ENCODE measurements around the gene MAML3. TPM values are rescaled to one million over a fixed set of nuclear protein-coding genes. Genes with fewer than 3 reads are reported as not detected.

The MAML3 gene
- total RNA-seq, 1 donor from 2014 or later, result 2.7 TPM

- no peak for DNase-seq (ENCODE audit: low read depth)
- no peaks in the 10 kb centered on the region for H3K27me3 ChIP-seq (ENCODE audit: control insufficient read depth, insufficient read depth, low read length)
- no peak for TF ChIP-seq CTCF (IDR thresholded peaks at IDR 0.05; ENCODE audit: insufficient read depth, low read length, poor library complexity, severe bottlenecking)
- no peaks in the 10 kb centered on the region for H3K36me3 ChIP-seq (ENCODE audit: control insufficient read depth, insufficient read depth, low read length)
- no peak overlapping the region for H3K4me3 ChIP-seq (ENCODE audit: low read depth, low read length)
These were observed 72.2 kb downstream of the MAML3 start for GRCh38 chr4:140081641-140082390.

GRCh38 chr4:140080883-140081282, 73.1 kb downstream of the MAML3 start:
- Histone ChIP-seq H3K27me3 (ENCODE audit: control insufficient read depth, insufficient read depth, low read length) (no peaks in the 10 kb centered on the region), H3K36me3 (ENCODE audit: control insufficient read depth, insufficient read depth, low read length) (no peaks in the 10 kb centered on the region), H3K4me3 (ENCODE audit: low read depth, low read length) (no peak overlapping the region)
- TF ChIP-seq CTCF (IDR thresholded peaks at IDR 0.05; ENCODE audit: insufficient read depth, low read length, poor library complexity, severe bottlenecking), result no peak
- no peak for DNase-seq (ENCODE audit: low read depth)

- Histone ChIP-seq H3K4me3 (ENCODE audit: low read depth, low read length) (no peak overlapping the region), H3K36me3 (ENCODE audit: control insufficient read depth, insufficient read depth, low read length) (no peaks in the 10 kb centered on the region), H3K27me3 (ENCODE audit: control insufficient read depth, insufficient read depth, low read length) (no peaks in the 10 kb centered on the region)
- DNase-seq (ENCODE audit: low read depth), result no peak
- no peak for TF ChIP-seq CTCF (IDR thresholded peaks at IDR 0.05; ENCODE audit: insufficient read depth, low read length, poor library complexity, severe bottlenecking)
These were observed 75.6 kb downstream of the MAML3 start for GRCh38 chr4:140078366-140078765.

GRCh38 chr4:140076307-140076706, 77.7 kb downstream of the MAML3 start:
- TF ChIP-seq CTCF (IDR thresholded peaks at IDR 0.05; ENCODE audit: insufficient read depth, low read length, poor library complexity, severe bottlenecking), result no peak
- H3K4me3 ChIP-seq (ENCODE audit: low read depth, low read length), result no peak overlapping the region
- no peaks in the 10 kb centered on the region for H3K27me3 ChIP-seq (ENCODE audit: control insufficient read depth, insufficient read depth, low read length)
- DNase-seq (ENCODE audit: low read depth), result no peak
- no peaks in the 10 kb centered on the region for H3K36me3 ChIP-seq (ENCODE audit: control insufficient read depth, insufficient read depth, low read length)

- no peak overlapping the region for H3K4me3 ChIP-seq (ENCODE audit: low read depth, low read length)
- no peak for DNase-seq (ENCODE audit: low read depth)
- no peaks in the 10 kb centered on the region for H3K36me3 ChIP-seq (ENCODE audit: control insufficient read depth, insufficient read depth, low read length)
- TF ChIP-seq CTCF (IDR thresholded peaks at IDR 0.05; ENCODE audit: insufficient read depth, low read length, poor library complexity, severe bottlenecking), result no peak
- H3K27me3 ChIP-seq (ENCODE audit: control insufficient read depth, insufficient read depth, low read length), result no peaks in the 10 kb centered on the region
These were observed 82.2 kb downstream of the MAML3 start for GRCh38 chr4:140071806-140072205.

GRCh38 chr4:140070973-140071372, 83.0 kb downstream of the MAML3 start:
- no peak overlapping the region for H3K4me3 ChIP-seq (ENCODE audit: low read depth, low read length)
- no peaks in the 10 kb centered on the region for H3K27me3 ChIP-seq (ENCODE audit: control insufficient read depth, insufficient read depth, low read length)
- no peak for TF ChIP-seq CTCF (IDR thresholded peaks at IDR 0.05; ENCODE audit: insufficient read depth, low read length, poor library complexity, severe bottlenecking)
- no peaks in the 10 kb centered on the region for H3K36me3 ChIP-seq (ENCODE audit: control insufficient read depth, insufficient read depth, low read length)
- no peak for DNase-seq (ENCODE audit: low read depth)

All from kidney epithelial cell (primary cell).